Globus pallidus (tissue), 1 donor: Measurements from ENCODE around the gene HMMR.
"Not testable (repeated sequence)": the region's sequence is repeated elsewhere in the genome, so short reads cannot be mapped to it uniquely, and the experiment has no call there.

Experiments used
- DNase-seq: peaks from one replicate; pipeline ENCODE4 v3.0.0-alpha.2; 2015; ENCODE audit warnings: low spot score

Gene HMMR

GRCh38 chr5:163506726-163507125 is 46.3 kb downstream of the HMMR start:
- peak; percentile 14 for DNase-seq

- no peak for DNase-seq
Measured at GRCh38 chr5:163508753-163509152, 48.3 kb downstream of the HMMR start.

- peak; percentile 28 for DNase-seq
Measured at GRCh38 chr5:163509291-163509951, 49.0 kb downstream of the HMMR start.

- DNase-seq: peak; percentile 52
Measured at GRCh38 chr5:163512526-163512925, 52.1 kb downstream of the HMMR start.

GRCh38 chr5:163525096-163525495 is 64.7 kb downstream of the HMMR start:
- DNase-seq: no peak

GRCh38 chr5:163529698-163530097 is 69.3 kb downstream of the HMMR start:
- no peak for DNase-seq

- DNase-seq: no peak
Measured at GRCh38 chr5:163531272-163531671, 70.8 kb downstream of the HMMR start.

GRCh38 chr5:163532171-163533084 is 72.0 kb downstream of the HMMR start:
- DNase-seq: no peak

- DNase-seq: no peak
Measured at GRCh38 chr5:163533223-163533622, 72.8 kb downstream of the HMMR start.

GRCh38 chr5:163534492-163535094 is 74.2 kb downstream of the HMMR start:
- DNase-seq: no peak

- DNase-seq: no peak
Measured at GRCh38 chr5:163535290-163535689, 74.9 kb downstream of the HMMR start.

- DNase-seq: not testable (repeated sequence)
Measured at GRCh38 chr5:163536442-163536841, 76.0 kb downstream of the HMMR start.

- DNase-seq: no peak
Measured at GRCh38 chr5:163540696-163541095, 80.3 kb downstream of the HMMR start.
